K562 (cell line): ENCODE data around the gene C1orf50. TPM values are rescaled to one million over a fixed set of nuclear protein-coding genes. Genes with fewer than 3 reads are reported as not detected.

Experiments used
- ARHGAP35 ChIP-seq: fragments of 450-650 bp; IDR thresholded peaks from 2 replicates; pipeline ENCODE4 v1.6.1; 2018; ENCODE audit not compliant: partially characterized antibody
- CBX3 ChIP-seq, 2 experiments: IDR thresholded peaks; 1 replicate in 1 of 2; 2 replicates in 1 of 2; pipeline ENCODE4 v1.6.1; 2012; ENCODE audit warnings: inconsistent platforms in 2 of 2, low read length in 2 of 2, borderline replicate concordance in 1 of 2, control low read depth in 1 of 2
- IFI16 ChIP-seq: fragments of 250-450 bp; sonication (Bioruptor Pico); IDR thresholded peaks from 2 replicates; pipeline ENCODE4 v2.1.2; 2022; ENCODE audit warnings: mild to moderate bottlenecking, inconsistent platforms
- KDM2B ChIP-seq: fragments of 250-450 bp; sonication (Bioruptor Pico); IDR thresholded peaks from 2 replicates; pipeline ENCODE4 v1.8.0; 2021; ENCODE audit warnings: mild to moderate bottlenecking, moderate library complexity
- TFAM ChIP-seq: fragments of 250-450 bp; sonication (Bioruptor Pico); conservative IDR thresholded peaks from 2 replicates; pipeline ENCODE4 v1.5.0; 2021; ENCODE audit warnings: mild to moderate bottlenecking, moderate library complexity
- TSC22D4 ChIP-seq: fragments of 450-650 bp; IDR thresholded peaks from 2 replicates; pipeline ENCODE4 v1.6.1; 2016; ENCODE audit warnings: missing genetic modification characterization, missing biosample characterization, control low read depth
- ZFX ChIP-seq: sonication (generic); formaldehyde crosslinking; IDR thresholded peaks from 2 replicates; pipeline ENCODE4 v1.8.0; 2022; ENCODE audit warnings: mild to moderate bottlenecking, missing genetic modification reagents, moderate library complexity
- ZNF143 ChIP-seq: sonication (generic); formaldehyde crosslinking; IDR thresholded peaks from 2 replicates; pipeline ENCODE4 v1.9.0; 2022; ENCODE audit warnings: mild to moderate bottlenecking, missing genetic modification reagents
- polyA plus RNA-seq, 8 experiments: library from polyadenylated mRNA; depleted of rRNA in 4 of 8; stranded (reverse) in 5 of 8; unstranded in 3 of 8; fragments of >200 nt; fragmentation: Nextera tagmentation in 2 of 8; fragmentation: Illumina TruSeq in 1 of 8; extraction: Ambion mirVana in 2 of 8; extraction: Trizol in 1 of 8; gene quantifications; 2 replicates each; pipeline versions ENCODE4 v1.2.1 to v1.2.3, GENCODE V29; 2011 to 2014; ENCODE audit warnings: inconsistent platforms in 1 of 8, missing spikeins in 1 of 8
- total RNA-seq, 7 experiments: library from RNA; depleted of rRNA in 6 of 7; stranded (reverse); fragments of >200 nt in 6 of 7; fragmentation: Illumina TruSeq in 2 of 7; extraction: Trizol in 2 of 7; gene quantifications; 2 replicates each; pipeline versions ENCODE4 v1.2.1 to v1.2.3, GENCODE V29; 2011 to 2021; ENCODE audit warnings: low replicate concordance in 1 of 7
- TF ChIP-seq, protein P1 (sequence below): sonication (generic); formaldehyde crosslinking; IDR thresholded peaks from 2 replicates; pipeline ENCODE4 v1.8.1; 2023; ENCODE audit warnings: missing genetic modification reagents, mild to moderate bottlenecking, borderline replicate concordance
- TF ChIP-seq, protein P2 (sequence below): sonication (generic); formaldehyde crosslinking; IDR thresholded peaks from 2 replicates; pipeline ENCODE4 v1.8.0; 2022; ENCODE audit warnings: missing genetic modification reagents, mild to moderate bottlenecking, moderate library complexity, borderline replicate concordance
- TF ChIP-seq, protein P3 (sequence below): fragments of 250-450 bp; sonication (Bioruptor Pico); IDR thresholded peaks from 2 replicates; pipeline ENCODE4 v1.5.0; 2021
- TF ChIP-seq, protein P4 (sequence below): sonication (generic); formaldehyde crosslinking; IDR thresholded peaks from 2 replicates; pipeline ENCODE4 v1.8.0; 2022; ENCODE audit warnings: missing genetic modification reagents, mild to moderate bottlenecking, borderline replicate concordance
- TF ChIP-seq, protein P5 (sequence below): fragments of 450-650 bp; IDR thresholded peaks from 2 replicates; pipeline ENCODE4 v1.7.0; 2016; ENCODE audit warnings: borderline replicate concordance
- TF ChIP-seq, protein P6 (sequence below): sonication (generic); formaldehyde crosslinking; IDR thresholded peaks from 2 replicates; pipeline ENCODE4 v1.8.0; 2022; ENCODE audit warnings: mild to moderate bottlenecking, missing genetic modification reagents, borderline replicate concordance

C1orf50 gene
- total and polyA plus RNA-seq, 9 of the 15 experiments (the other 6 are each of a cell fraction or from before 2014, with no cell fraction given): 0.55 to 13.9 (median 5.2) TPM

DNA sequence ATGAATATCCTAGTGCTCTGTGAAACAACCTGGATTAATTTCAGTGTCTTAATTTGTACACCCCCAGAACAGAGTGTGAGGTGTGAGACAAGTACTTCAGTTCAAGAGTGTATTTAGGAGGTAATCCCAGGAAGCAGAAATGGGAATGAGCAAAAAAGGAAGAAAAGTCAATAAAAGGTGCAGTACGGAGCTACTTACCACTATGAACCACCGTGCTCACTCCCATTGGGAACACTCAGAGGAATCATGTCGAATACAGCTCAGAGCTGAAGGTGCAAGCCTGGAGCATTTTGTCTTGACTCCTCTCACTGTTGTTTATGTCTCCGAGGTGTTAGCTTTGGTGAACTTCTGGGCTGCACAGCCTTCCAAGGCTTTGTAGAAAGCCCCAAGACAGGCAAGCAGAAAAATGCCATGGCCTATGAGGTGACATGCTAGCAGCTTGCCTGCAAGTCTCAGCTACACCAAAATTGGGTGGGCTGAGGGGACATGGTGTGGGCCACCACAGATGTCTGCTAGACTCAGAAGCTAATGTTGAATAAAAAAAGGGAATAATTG lies 57.5 kb downstream of the C1orf50 start (continued):
- TF ChIP-seq, protein P1, sequence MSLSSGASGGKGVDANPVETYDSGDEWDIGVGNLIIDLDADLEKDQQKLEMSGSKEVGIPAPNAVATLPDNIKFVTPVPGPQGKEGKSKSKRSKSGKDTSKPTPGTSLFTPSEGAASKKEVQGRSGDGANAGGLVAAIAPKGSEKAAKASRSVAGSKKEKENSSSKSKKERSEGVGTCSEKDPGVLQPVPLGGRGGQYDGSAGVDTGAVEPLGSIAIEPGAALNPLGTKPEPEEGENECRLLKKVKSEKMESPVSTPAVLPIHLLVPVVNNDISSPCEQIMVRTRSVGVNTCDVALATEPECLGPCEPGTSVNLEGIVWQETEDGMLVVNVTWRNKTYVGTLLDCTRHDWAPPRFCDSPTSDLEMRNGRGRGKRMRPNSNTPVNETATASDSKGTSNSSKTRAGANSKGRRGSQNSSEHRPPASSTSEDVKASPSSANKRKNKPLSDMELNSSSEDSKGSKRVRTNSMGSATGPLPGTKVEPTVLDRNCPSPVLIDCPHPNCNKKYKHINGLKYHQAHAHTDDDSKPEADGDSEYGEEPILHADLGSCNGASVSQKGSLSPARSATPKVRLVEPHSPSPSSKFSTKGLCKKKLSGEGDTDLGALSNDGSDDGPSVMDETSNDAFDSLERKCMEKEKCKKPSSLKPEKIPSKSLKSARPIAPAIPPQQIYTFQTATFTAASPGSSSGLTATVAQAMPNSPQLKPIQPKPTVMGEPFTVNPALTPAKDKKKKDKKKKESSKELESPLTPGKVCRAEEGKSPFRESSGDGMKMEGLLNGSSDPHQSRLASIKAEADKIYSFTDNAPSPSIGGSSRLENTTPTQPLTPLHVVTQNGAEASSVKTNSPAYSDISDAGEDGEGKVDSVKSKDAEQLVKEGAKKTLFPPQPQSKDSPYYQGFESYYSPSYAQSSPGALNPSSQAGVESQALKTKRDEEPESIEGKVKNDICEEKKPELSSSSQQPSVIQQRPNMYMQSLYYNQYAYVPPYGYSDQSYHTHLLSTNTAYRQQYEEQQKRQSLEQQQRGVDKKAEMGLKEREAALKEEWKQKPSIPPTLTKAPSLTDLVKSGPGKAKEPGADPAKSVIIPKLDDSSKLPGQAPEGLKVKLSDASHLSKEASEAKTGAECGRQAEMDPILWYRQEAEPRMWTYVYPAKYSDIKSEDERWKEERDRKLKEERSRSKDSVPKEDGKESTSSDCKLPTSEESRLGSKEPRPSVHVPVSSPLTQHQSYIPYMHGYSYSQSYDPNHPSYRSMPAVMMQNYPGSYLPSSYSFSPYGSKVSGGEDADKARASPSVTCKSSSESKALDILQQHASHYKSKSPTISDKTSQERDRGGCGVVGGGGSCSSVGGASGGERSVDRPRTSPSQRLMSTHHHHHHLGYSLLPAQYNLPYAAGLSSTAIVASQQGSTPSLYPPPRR (CRISPR knock-in tag): no peak
- TF ChIP-seq CBX3 (IDR thresholded peaks at IDR 0.05; ENCODE audit: borderline replicate concordance in 1 of 2, low read length in 2 of 2) (no peak), IFI16 (no peak), KDM2B (CRISPR knock-in tag) (peak; percentile 27; the same call in 1 of the 2 replicates), ZFX (CRISPR knock-in tag) (no peak), TFAM (CRISPR knock-in tag) (no peak), TSC22D4 (no peak), ARHGAP35 (no peak), ZNF143 (CRISPR knock-in tag) (no peak)
- TF ChIP-seq, protein P2, sequence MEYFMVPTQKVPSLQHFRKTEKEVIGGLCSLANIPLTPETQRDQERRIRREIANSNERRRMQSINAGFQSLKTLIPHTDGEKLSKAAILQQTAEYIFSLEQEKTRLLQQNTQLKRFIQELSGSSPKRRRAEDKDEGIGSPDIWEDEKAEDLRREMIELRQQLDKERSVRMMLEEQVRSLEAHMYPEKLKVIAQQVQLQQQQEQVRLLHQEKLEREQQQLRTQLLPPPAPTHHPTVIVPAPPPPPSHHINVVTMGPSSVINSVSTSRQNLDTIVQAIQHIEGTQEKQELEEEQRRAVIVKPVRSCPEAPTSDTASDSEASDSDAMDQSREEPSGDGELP: no peak
- TF ChIP-seq, protein P3, sequence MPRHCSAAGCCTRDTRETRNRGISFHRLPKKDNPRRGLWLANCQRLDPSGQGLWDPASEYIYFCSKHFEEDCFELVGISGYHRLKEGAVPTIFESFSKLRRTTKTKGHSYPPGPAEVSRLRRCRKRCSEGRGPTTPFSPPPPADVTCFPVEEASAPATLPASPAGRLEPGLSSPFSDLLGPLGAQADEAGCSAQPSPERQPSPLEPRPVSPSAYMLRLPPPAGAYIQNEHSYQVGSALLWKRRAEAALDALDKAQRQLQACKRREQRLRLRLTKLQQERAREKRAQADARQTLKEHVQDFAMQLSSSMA (CRISPR knock-in tag): no peak
- TF ChIP-seq, protein P4, sequence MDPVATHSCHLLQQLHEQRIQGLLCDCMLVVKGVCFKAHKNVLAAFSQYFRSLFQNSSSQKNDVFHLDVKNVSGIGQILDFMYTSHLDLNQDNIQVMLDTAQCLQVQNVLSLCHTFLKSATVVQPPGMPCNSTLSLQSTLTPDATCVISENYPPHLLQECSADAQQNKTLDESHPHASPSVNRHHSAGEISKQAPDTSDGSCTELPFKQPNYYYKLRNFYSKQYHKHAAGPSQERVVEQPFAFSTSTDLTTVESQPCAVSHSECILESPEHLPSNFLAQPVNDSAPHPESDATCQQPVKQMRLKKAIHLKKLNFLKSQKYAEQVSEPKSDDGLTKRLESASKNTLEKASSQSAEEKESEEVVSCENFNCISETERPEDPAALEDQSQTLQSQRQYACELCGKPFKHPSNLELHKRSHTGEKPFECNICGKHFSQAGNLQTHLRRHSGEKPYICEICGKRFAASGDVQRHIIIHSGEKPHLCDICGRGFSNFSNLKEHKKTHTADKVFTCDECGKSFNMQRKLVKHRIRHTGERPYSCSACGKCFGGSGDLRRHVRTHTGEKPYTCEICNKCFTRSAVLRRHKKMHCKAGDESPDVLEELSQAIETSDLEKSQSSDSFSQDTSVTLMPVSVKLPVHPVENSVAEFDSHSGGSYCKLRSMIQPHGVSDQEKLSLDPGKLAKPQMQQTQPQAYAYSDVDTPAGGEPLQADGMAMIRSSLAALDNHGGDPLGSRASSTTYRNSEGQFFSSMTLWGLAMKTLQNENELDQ: no peak
- TF ChIP-seq, protein P5, sequence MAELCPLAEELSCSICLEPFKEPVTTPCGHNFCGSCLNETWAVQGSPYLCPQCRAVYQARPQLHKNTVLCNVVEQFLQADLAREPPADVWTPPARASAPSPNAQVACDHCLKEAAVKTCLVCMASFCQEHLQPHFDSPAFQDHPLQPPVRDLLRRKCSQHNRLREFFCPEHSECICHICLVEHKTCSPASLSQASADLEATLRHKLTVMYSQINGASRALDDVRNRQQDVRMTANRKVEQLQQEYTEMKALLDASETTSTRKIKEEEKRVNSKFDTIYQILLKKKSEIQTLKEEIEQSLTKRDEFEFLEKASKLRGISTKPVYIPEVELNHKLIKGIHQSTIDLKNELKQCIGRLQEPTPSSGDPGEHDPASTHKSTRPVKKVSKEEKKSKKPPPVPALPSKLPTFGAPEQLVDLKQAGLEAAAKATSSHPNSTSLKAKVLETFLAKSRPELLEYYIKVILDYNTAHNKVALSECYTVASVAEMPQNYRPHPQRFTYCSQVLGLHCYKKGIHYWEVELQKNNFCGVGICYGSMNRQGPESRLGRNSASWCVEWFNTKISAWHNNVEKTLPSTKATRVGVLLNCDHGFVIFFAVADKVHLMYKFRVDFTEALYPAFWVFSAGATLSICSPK: no peak
- TF ChIP-seq, protein P6, sequence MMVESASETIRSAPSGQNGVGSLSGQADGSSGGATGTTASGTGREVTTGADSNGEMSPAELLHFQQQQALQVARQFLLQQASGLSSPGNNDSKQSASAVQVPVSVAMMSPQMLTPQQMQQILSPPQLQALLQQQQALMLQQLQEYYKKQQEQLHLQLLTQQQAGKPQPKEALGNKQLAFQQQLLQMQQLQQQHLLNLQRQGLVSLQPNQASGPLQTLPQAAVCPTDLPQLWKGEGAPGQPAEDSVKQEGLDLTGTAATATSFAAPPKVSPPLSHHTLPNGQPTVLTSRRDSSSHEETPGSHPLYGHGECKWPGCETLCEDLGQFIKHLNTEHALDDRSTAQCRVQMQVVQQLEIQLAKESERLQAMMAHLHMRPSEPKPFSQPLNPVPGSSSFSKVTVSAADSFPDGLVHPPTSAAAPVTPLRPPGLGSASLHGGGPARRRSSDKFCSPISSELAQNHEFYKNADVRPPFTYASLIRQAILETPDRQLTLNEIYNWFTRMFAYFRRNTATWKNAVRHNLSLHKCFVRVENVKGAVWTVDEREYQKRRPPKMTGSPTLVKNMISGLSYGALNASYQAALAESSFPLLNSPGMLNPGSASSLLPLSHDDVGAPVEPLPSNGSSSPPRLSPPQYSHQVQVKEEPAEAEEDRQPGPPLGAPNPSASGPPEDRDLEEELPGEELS (CRISPR knock-in tag): no peak
